ENCODE data around the gene FBXO24. TPM values are rescaled to one million over a fixed set of nuclear protein-coding genes. Genes with fewer than 3 reads are reported as not detected.

FBXO24 gene
- total and polyA plus RNA-seq, 9 of the 15 experiments (the other 6 are each of a cell fraction or from before 2014, with no cell fraction given): 0.17 to 0.95 (median 0.50) TPM

- no peak for TF ChIP-seq ZBTB7A (IDR thresholded peaks at IDR 0.05; ENCODE audit: borderline replicate concordance, control insufficient read depth, low read depth, low read length)
- TF ChIP-seq NCOA6 (IDR thresholded peaks at IDR 0.05): no peak
- TF ChIP-seq PHF21A (IDR thresholded peaks at IDR 0.05; ENCODE audit: borderline replicate concordance, low read depth): no peak
- TF ChIP-seq ZNF280B (CRISPR knock-in tag; IDR thresholded peaks at IDR 0.05): no peak
- TF ChIP-seq PATZ1 (CRISPR knock-in tag; IDR thresholded peaks at IDR 0.05; ENCODE audit: borderline replicate concordance): no peak
- TF ChIP-seq FOXM1 (IDR thresholded peaks at IDR 0.05; ENCODE audit: low read depth): no peak
- no peak for TF ChIP-seq FOXM1 (CRISPR knock-in tag; IDR thresholded peaks at IDR 0.05; ENCODE audit: low read depth)
- TF ChIP-seq SIX5 (IDR thresholded peaks at IDR 0.05; ENCODE audit: borderline replicate concordance in 1 of 2, insufficient read depth in 1 of 2, low read depth in 1 of 2, low read length in 2 of 2): no peak
- no peak for TF ChIP-seq HMG20A (CRISPR knock-in tag; conservative IDR thresholded peaks at IDR 0.05)
- TF ChIP-seq MAFK (IDR thresholded peaks at IDR 0.05; ENCODE audit: low read length): no peak
- no peak for TF ChIP-seq NFATC3 (IDR thresholded peaks at IDR 0.05)
- TF ChIP-seq ZNF143 (CRISPR knock-in tag; IDR thresholded peaks at IDR 0.05): no peak
- no peak for TF ChIP-seq CBFA2T2 (conservative IDR thresholded peaks at IDR 0.05)
- TF ChIP-seq ESRRB (CRISPR knock-in tag; IDR thresholded peaks at IDR 0.05; ENCODE audit: borderline replicate concordance): no peak
- no peak for TF ChIP-seq ILK (tag; IDR thresholded peaks at IDR 0.05; ENCODE audit: borderline replicate concordance, low read depth)
- TF ChIP-seq ZNF79 (CRISPR knock-in tag; IDR thresholded peaks at IDR 0.05; ENCODE audit: low read depth): no peak
- TF ChIP-seq HCFC1 (IDR thresholded peaks at IDR 0.05; ENCODE audit: low read depth, low read length): no peak
- no peak for TF ChIP-seq THRAP3 (IDR thresholded peaks at IDR 0.05; ENCODE audit: borderline replicate concordance)
Observed at GRCh38 chr7:100568176-100568895, 17.8 kb upstream of the FBXO24 start (continued).
